Stimulated activated CD8-positive, alpha-beta memory T cell treated with anti-CD3 and anti-CD28 coated beads, Interleukin-12 subunit alpha, Interleukin-12 subunit beta, amount 100 ng/mL, for 24 hours (primary cell): Measurements from ENCODE around the gene PCDHGA11.
"Not testable (repeated sequence)": the region's sequence is repeated elsewhere in the genome, so short reads cannot be mapped to it uniquely, and the experiment has no call there.

Experiments
- DNase-seq: peaks from one replicate; pipeline ENCODE4 v3.0.0-alpha.2; 2020; ENCODE audit errors: extremely low read depth

The PCDHGA11 gene

DNA sequence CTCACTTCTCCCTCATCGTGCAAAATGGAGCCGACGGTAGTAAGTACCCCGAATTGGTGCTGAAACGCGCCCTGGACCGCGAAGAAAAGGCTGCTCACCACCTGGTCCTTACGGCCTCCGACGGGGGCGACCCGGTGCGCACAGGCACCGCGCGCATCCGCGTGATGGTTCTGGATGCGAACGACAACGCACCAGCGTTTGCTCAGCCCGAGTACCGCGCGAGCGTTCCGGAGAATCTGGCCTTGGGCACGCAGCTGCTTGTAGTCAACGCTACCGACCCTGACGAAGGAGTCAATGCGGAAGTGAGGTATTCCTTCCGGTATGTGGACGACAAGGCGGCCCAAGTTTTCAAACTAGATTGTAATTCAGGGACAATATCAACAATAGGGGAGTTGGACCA lies 10.4 kb downstream of the PCDHGA11 start:
- DNase-seq = no peak

- not testable (repeated sequence) for DNase-seq
These were observed 11.5 kb downstream of the PCDHGA11 start for GRCh38 chr5:141432308-141432707.

DNA sequence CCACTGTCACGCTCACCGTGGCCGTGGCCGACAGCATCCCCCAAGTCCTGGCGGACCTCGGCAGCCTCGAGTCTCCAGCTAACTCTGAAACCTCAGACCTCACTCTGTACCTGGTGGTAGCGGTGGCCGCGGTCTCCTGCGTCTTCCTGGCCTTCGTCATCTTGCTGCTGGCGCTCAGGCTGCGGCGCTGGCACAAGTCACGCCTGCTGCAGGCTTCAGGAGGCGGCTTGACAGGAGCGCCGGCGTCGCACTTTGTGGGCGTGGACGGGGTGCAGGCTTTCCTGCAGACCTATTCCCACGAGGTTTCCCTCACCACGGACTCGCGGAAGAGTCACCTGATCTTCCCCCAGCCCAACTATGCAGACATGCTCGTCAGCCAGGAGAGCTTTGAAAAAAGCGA lies 11.9 kb downstream of the PCDHGA11 start:
- DNase-seq = not testable (repeated sequence)

GRCh38 chr5:141434006-141434405 lies 13.2 kb downstream of the PCDHGA11 start:
- DNase-seq = no peak

DNA sequence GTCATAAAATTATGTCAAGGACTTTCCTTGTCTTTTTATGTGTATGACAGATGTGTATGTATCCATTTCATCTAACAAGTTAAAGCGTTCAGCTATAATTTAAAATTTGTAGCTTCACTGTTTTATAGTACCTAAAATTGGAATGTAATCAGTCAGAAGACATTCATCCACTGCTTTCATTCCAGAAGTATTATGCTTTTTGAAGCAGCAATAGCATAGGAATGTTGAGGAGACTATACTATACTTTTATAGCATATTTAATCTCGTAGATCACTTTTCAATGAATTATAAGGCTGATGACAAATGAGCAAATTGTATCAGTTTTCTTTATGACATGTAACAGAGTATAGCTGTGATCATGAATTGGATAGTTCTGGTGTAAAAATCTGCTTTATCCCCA lies 16.4 kb downstream of the PCDHGA11 start:
- no peak for DNase-seq

- DNase-seq = no peak
These were observed 18.7 kb downstream of the PCDHGA11 start for GRCh38 chr5:141439411-141440141.

- DNase-seq = no peak
These were observed 19.5 kb downstream of the PCDHGA11 start for GRCh38 chr5:141440341-141440740.

GRCh38 chr5:141441571-141442170 lies 20.8 kb downstream of the PCDHGA11 start:
- DNase-seq = no peak

GRCh38 chr5:141465351-141465750 lies 44.5 kb downstream of the PCDHGA11 start:
- DNase-seq = no peak
